A549 (cell line): ENCODE data around the gene BRMS1. TPM values are rescaled to one million over a fixed set of nuclear protein-coding genes. Genes with fewer than 3 reads are reported as not detected.

Experiments
- ATAC-seq, 2 experiments: fragments of 200-7000 bp in 1 of 2; fragments of >200 bp in 1 of 2; cut with Nextera tagmentation in 1 of 2; cut with Tn5 transposase in 1 of 2; 3 replicates each; pipeline versions ENCODE4 v1.8.0 to v1.9.1; 2018 to 2020; ENCODE audit warnings: mild to moderate bottlenecking in 1 of 2, moderate library complexity in 1 of 2
- CTCF ChIA-PET: fragments of 300-600 bp; sonication (Branson Sonifier 250); formaldehyde crosslinking; extraction: SDS; loops from one replicate; lab custom pipeline; 2021; ENCODE audit warnings: antibody characterized with exemption, inconsistent platforms; lab: Yijun Ruan, JAX
- POLR2A ChIA-PET: fragments of 350-600 bp; formaldehyde crosslinking; extraction: SDS; loops from one replicate; lab custom pipeline; 2021; ENCODE audit warnings: antibody characterized with exemption, inconsistent platforms; lab: Yijun Ruan, JAX
- DNase-seq, 2 experiments: peaks; one replicate each; pipeline versions ENCODE4 v3.0.0 to v3.0.0-alpha.2; 2011 to 2016; ENCODE audit warnings: low read depth in 1 of 2, low spot score in 1 of 2
- FAIRE-seq: peaks from 2 replicates; lab custom pipeline; 2011; peaks lifted over from hg19 to GRCh38; lab: Jason Lieb, UNC
- H3K27ac ChIP-seq, 2 experiments: fragments of >200 bp; sonication (Bioruptor Twin); formaldehyde crosslinking; 3 replicates each; pipeline ENCODE4 v1.5.1; 2016 to 2017
- H3K4me1 ChIP-seq: fragments of >200 bp; sonication (Bioruptor Twin); formaldehyde crosslinking; 3 replicates; pipeline ENCODE4 v1.6.1; 2016
- H3K4me2 ChIP-seq: fragments of >200 bp; sonication (Bioruptor Twin); formaldehyde crosslinking; 3 replicates; pipeline ENCODE4 v1.6.1; 2016
- H3K4me3 ChIP-seq: fragments of >200 bp; sonication (Bioruptor Twin); formaldehyde crosslinking; 3 replicates; pipeline ENCODE4 v1.5.1; 2016
- H3K9me3 ChIP-seq: fragments of >200 bp; sonication (Bioruptor Twin); formaldehyde crosslinking; 3 replicates; pipeline ENCODE4 v1.6.1; 2016
- CBX2 ChIP-seq: fragments of 200-600 bp; sonication (generic); IDR thresholded peaks from 2 replicates; pipeline ENCODE4 v1.6.1; 2016; ENCODE audit warnings: low read depth, mild to moderate bottlenecking, borderline replicate concordance
- CBX8 ChIP-seq: fragments of 200-600 bp; sonication (generic); IDR thresholded peaks from 2 replicates; pipeline ENCODE4 v1.6.1; 2016
- CEBPB ChIP-seq, 2 experiments: fragments of >200 bp in 1 of 2; sonication (Bioruptor Twin) in 1 of 2; formaldehyde crosslinking in 1 of 2; IDR thresholded peaks; 2 replicates each; pipeline ENCODE4 v1.6.1; 2012 to 2016
- CHD2 ChIP-seq: fragments of 150-350 bp; IDR thresholded peaks from 2 replicates; pipeline ENCODE4 v1.6.1; 2014; ENCODE audit warnings: low read length; ENCODE audit not compliant: partially characterized antibody
- EHMT2 ChIP-seq: fragments of 200-600 bp; sonication (generic); IDR thresholded peaks from 2 replicates; pipeline ENCODE4 v1.6.1; 2016; ENCODE audit warnings: antibody characterized with exemption, low read depth, mild to moderate bottlenecking, moderate library complexity
- FOXS1 ChIP-seq: fragments of 250-450 bp; sonication (Bioruptor Pico); IDR thresholded peaks from 2 replicates; pipeline ENCODE4 v1.5.0; 2020; ENCODE audit warnings: mild to moderate bottlenecking, moderate library complexity
- GATA3 ChIP-seq: IDR thresholded peaks from 2 replicates; pipeline ENCODE4 v1.6.1; 2012; ENCODE audit warnings: borderline replicate concordance
- HOXA7 ChIP-seq: fragments of 250-450 bp; sonication (Bioruptor Pico); IDR thresholded peaks from 2 replicates; pipeline ENCODE4 v1.5.0; 2020; ENCODE audit warnings: mild to moderate bottlenecking, moderate library complexity
- HOXB5 ChIP-seq: fragments of 250-450 bp; sonication (Bioruptor Pico); IDR thresholded peaks from 2 replicates; pipeline ENCODE4 v1.5.0; 2020; ENCODE audit warnings: mild to moderate bottlenecking, moderate library complexity
- JUN ChIP-seq, 2 experiments: fragments of >200 bp; sonication (Bioruptor Twin); formaldehyde crosslinking; IDR thresholded peaks; 2 replicates in 1 of 2; 3 replicates in 1 of 2; pipeline ENCODE4 v1.6.1; 2016 to 2017
- KDM1A ChIP-seq: fragments of 200-600 bp; sonication (generic); IDR thresholded peaks from 2 replicates; pipeline ENCODE4 v1.6.1; 2016; ENCODE audit warnings: low read depth, mild to moderate bottlenecking
- MAZ ChIP-seq: fragments of 150-350 bp; IDR thresholded peaks from 2 replicates; pipeline ENCODE4 v1.6.1; 2014; ENCODE audit warnings: antibody characterized with exemption, low read depth, low read length, borderline replicate concordance
- NFE2L2 ChIP-seq: fragments of 150-350 bp; conservative IDR thresholded peaks from 2 replicates; pipeline ENCODE4 v1.6.1; 2014; ENCODE audit warnings: low read length
- NPAS2 ChIP-seq: fragments of 250-450 bp; sonication (Bioruptor Pico); IDR thresholded peaks from 2 replicates; pipeline ENCODE4 v1.8.0; 2022; ENCODE audit warnings: mild to moderate bottlenecking, moderate library complexity, borderline replicate concordance
- POLR2A ChIP-seq: IDR thresholded peaks from 2 replicates; pipeline ENCODE4 v1.6.1; 2012; ENCODE audit warnings: mild to moderate bottlenecking, low read length
- POLR2AphosphoS2 ChIP-seq: conservative IDR thresholded peaks from 2 replicates; pipeline ENCODE4 v1.6.1; 2012; ENCODE audit warnings: low read length, improper control_type of control experiment, inconsistent platforms
- RAD21 ChIP-seq, 2 experiments: fragments of >200 bp in 1 of 2; sonication (Bioruptor Twin) in 1 of 2; formaldehyde crosslinking in 1 of 2; IDR thresholded peaks in 1 of 2; conservative IDR thresholded peaks in 1 of 2; 2 replicates in 1 of 2; 3 replicates in 1 of 2; pipeline ENCODE4 v1.6.1; 2012 to 2018; ENCODE audit warnings: inconsistent platforms in 1 of 2
- TP53 ChIP-seq: fragments of 250-450 bp; sonication (Bioruptor Pico); IDR thresholded peaks from 2 replicates; pipeline ENCODE4 v1.5.0; 2021; ENCODE audit warnings: mild to moderate bottlenecking, moderate library complexity
- ZC3H11A ChIP-seq: fragments of 450-650 bp; IDR thresholded peaks from 2 replicates; pipeline ENCODE4 v1.6.1; 2014; ENCODE audit warnings: antibody characterized with exemption, mild to moderate bottlenecking
- ZSCAN20 ChIP-seq: fragments of 250-450 bp; sonication (Bioruptor Pico); IDR thresholded peaks from 2 replicates; pipeline ENCODE4 v1.8.0; 2022; ENCODE audit warnings: mild to moderate bottlenecking, moderate library complexity
- WGBS: methylation state at CpG from one replicate; pipeline ENCODE4 v1.1.6; 2017; ENCODE audit errors: missing lambda C conversion rate; 5-methylcytosine and 5-hydroxymethylcytosine counted together
- polyA plus RNA-seq, 4 experiments: library from polyadenylated mRNA; depleted of rRNA in 3 of 4; stranded (reverse); fragments of >200 nt; fragmentation: RNase III in 1 of 4; extraction: RNeasy Plus Mini Kit Qiagen cat#74134 plus additional on column Dnase treatment in 1 of 4; gene quantifications; 2 replicates in 3 of 4; 3 replicates in 1 of 4; pipeline ENCODE4 v1.2.3, GENCODE V29; 2011 to 2017
- TF ChIP-seq, protein P1 (sequence below): IDR thresholded peaks from 2 replicates; pipeline ENCODE4 v1.6.1; 2012
- TF ChIP-seq, protein P2 (sequence below): fragments of 150-350 bp; IDR thresholded peaks from 2 replicates; pipeline ENCODE4 v1.6.1; 2014; ENCODE audit warnings: low read depth, mild to moderate bottlenecking, low read length
- TF ChIP-seq, protein P3 (sequence below): fragments of >200 bp; sonication (Bioruptor Twin); formaldehyde crosslinking; IDR thresholded peaks from 3 replicates; pipeline ENCODE4 v1.5.1; 2016
- TF ChIP-seq, protein P4 (sequence below): fragments of 450-650 bp; IDR thresholded peaks from 2 replicates; pipeline ENCODE4 v1.6.1; 2014; ENCODE audit warnings: antibody characterized with exemption
- TF ChIP-seq, protein P5 (sequence below): fragments of >200 bp; sonication (Bioruptor Twin); formaldehyde crosslinking; IDR thresholded peaks from 3 replicates; pipeline ENCODE4 v1.6.1; 2016

BRMS1 gene
- polyA plus RNA-seq, 2 of the 4 experiments (the other 2 are of a cell fraction) = 56.2 to 90.8 TPM

DNA sequence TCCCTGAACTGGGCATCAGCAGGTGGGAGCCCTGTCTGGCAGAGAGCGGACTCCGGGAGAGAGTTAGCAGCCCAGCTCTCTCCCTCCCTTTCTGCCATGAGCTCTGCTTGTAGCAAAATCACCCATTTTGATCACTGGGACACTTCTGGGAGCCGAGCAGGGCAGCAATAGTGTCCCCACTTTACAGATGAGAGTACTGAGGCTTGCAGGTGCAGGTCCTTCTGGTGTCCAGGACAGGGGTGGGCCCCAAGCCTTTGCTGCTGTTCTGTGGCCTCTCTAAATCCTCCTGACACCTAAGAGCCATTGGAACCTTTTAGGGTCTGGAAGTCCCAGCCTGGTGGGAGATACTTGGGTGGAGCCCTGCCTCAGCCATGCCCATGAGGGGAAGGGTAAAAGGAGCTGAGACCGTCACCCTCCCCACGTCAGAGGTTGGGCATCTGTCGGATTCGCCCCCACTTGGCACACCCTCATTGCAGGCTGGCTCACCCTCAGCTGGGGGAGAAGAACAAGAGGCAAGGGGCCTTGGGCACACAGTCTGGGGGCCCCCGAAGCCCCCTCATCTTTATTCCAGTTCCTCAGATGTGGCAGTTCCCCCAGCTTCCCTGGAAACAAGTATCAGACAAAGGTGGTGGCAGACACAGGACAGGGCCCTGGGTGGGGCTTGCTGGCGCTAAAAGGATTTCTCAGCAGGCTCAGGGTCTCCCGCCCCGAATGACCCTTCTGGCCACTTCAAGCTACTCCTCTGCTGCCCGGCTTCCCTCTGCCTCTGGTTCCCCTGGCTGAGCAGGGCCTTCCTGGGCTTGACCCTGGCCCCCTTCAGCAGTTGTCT is 13.1 kb downstream of the BRMS1 start:
- CTCF ChIA-PET = interaction anchor here (0.9 to 8.7 kb wide), 8 partner anchors 7 to 77 kb away, joined by 3 to 247 read pairs (median 8); partner anchors contain the start of genes B4GAT1, BRMS1 and CD248
- peaks cover 31% of the 10 kb centered on the region for H3K4me1 ChIP-seq
- no peak for FAIRE-seq
- 89% methylated on average over 12 of the region's 12 CpGs for WGBS
- ATAC-seq = no peak
- H3K4me3 ChIP-seq = no peak overlapping the region
- no peak for DNase-seq
- POLR2A ChIA-PET = no interaction called here
- TF ChIP-seq NPAS2 (CRISPR knock-in tag) (no peak), NFE2L2 (no peak), POLR2A (no peak), CEBPB (IDR thresholded peaks at IDR 0.05) (no peak), RAD21 (conservative IDR thresholded peaks at IDR 0.05 in 1 of 2, IDR thresholded peaks at IDR 0.05 in 1 of 2) (no peak), CBX2 (no peak), JUN (IDR thresholded peaks at IDR 0.05) (no peak), KDM1A (no peak), FOXS1 (CRISPR knock-in tag) (no peak), ZSCAN20 (CRISPR knock-in tag) (no peak), POLR2AphosphoS2 (no peak), EHMT2 (no peak), GATA3 (no peak)
- TF ChIP-seq, protein P1, sequence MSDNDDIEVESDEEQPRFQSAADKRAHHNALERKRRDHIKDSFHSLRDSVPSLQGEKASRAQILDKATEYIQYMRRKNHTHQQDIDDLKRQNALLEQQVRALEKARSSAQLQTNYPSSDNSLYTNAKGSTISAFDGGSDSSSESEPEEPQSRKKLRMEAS = no peak
- TF ChIP-seq, protein P2, sequence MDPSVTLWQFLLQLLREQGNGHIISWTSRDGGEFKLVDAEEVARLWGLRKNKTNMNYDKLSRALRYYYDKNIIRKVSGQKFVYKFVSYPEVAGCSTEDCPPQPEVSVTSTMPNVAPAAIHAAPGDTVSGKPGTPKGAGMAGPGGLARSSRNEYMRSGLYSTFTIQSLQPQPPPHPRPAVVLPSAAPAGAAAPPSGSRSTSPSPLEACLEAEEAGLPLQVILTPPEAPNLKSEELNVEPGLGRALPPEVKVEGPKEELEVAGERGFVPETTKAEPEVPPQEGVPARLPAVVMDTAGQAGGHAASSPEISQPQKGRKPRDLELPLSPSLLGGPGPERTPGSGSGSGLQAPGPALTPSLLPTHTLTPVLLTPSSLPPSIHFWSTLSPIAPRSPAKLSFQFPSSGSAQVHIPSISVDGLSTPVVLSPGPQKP = no peak
- TF ChIP-seq, protein P3, sequence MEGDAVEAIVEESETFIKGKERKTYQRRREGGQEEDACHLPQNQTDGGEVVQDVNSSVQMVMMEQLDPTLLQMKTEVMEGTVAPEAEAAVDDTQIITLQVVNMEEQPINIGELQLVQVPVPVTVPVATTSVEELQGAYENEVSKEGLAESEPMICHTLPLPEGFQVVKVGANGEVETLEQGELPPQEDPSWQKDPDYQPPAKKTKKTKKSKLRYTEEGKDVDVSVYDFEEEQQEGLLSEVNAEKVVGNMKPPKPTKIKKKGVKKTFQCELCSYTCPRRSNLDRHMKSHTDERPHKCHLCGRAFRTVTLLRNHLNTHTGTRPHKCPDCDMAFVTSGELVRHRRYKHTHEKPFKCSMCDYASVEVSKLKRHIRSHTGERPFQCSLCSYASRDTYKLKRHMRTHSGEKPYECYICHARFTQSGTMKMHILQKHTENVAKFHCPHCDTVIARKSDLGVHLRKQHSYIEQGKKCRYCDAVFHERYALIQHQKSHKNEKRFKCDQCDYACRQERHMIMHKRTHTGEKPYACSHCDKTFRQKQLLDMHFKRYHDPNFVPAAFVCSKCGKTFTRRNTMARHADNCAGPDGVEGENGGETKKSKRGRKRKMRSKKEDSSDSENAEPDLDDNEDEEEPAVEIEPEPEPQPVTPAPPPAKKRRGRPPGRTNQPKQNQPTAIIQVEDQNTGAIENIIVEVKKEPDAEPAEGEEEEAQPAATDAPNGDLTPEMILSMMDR = no peak
- TF ChIP-seq, protein P4, sequence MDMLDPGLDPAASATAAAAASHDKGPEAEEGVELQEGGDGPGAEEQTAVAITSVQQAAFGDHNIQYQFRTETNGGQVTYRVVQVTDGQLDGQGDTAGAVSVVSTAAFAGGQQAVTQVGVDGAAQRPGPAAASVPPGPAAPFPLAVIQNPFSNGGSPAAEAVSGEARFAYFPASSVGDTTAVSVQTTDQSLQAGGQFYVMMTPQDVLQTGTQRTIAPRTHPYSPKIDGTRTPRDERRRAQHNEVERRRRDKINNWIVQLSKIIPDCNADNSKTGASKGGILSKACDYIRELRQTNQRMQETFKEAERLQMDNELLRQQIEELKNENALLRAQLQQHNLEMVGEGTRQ = no peak
- TF ChIP-seq, protein P5, sequence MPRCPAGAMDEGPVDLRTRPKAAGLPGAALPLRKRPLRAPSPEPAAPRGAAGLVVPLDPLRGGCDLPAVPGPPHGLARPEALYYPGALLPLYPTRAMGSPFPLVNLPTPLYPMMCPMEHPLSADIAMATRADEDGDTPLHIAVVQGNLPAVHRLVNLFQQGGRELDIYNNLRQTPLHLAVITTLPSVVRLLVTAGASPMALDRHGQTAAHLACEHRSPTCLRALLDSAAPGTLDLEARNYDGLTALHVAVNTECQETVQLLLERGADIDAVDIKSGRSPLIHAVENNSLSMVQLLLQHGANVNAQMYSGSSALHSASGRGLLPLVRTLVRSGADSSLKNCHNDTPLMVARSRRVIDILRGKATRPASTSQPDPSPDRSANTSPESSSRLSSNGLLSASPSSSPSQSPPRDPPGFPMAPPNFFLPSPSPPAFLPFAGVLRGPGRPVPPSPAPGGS = no peak
- no peak overlapping the region for H3K4me2 ChIP-seq
- no peak overlapping the region for H3K27ac ChIP-seq
- no peaks in the 10 kb centered on the region for H3K9me3 ChIP-seq

DNA sequence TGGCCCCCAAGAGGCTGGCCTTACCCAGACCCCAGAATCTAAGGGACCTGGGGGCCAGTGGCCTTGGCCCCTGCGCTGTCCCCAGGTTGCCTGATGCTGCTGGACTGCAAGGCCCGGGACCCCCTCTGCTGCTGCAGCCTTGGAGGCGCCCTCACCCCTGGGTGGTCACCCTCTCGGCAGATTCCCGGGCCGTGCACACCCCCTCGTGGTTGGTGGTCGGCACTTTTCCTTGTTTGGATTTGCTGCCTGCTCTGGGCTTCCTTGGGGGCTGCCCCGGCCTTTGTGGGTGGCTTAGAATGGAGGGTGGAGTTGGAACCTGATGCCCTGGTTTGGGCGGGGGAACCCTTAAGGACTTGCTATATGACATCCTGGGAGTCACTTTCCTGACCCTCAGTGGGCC is 14.0 kb downstream of the BRMS1 start:
- H3K27ac ChIP-seq = no peak overlapping the region
- POLR2A ChIA-PET = no interaction called here
- 85% methylated on average over 2 of the region's 10 CpGs for WGBS
- ATAC-seq (no peak), DNase-seq (no peak)
- no peak overlapping the region for H3K4me3 ChIP-seq
- TF ChIP-seq CBX2 (no peak), JUN (IDR thresholded peaks at IDR 0.05) (no peak), MAZ (no peak), POLR2A (no peak), RAD21 (conservative IDR thresholded peaks at IDR 0.05 in 1 of 2, IDR thresholded peaks at IDR 0.05 in 1 of 2) (no peak), HOXB5 (no peak), TP53 (CRISPR knock-in tag) (no peak), CHD2 (no peak), CBX8 (no peak), ZC3H11A (no peak), HOXA7 (CRISPR knock-in tag) (no peak)
- TF ChIP-seq, all 56 proteins: peak for 0
- FAIRE-seq = no peak
- CTCF ChIA-PET = interaction anchor here (0.9 to 8.7 kb wide), 6 partner anchors 8 to 49 kb away, joined by 3 to 247 read pairs (median 15); partner anchors contain the start of genes B4GAT1, BRMS1 and CD248
- Histone ChIP-seq H3K9me3 (no peaks in the 10 kb centered on the region), H3K4me1 (peaks cover 35% of the 10 kb centered on the region), H3K4me2 (no peak overlapping the region)
